ENCODE results near the gene SLC43A2.
"Not testable (repeated sequence)": the region's sequence is repeated elsewhere in the genome, so short reads cannot be mapped to it uniquely, and the experiment has no call there.

Gene SLC43A2

GRCh38 chr17:1532836-1533602 is 95.6 kb downstream of the SLC43A2 start:
- peak; percentile 10 for DNase-seq

- no peak for DNase-seq
Measured at GRCh38 chr17:1529863-1530262, 98.8 kb downstream of the SLC43A2 start.

DNA sequence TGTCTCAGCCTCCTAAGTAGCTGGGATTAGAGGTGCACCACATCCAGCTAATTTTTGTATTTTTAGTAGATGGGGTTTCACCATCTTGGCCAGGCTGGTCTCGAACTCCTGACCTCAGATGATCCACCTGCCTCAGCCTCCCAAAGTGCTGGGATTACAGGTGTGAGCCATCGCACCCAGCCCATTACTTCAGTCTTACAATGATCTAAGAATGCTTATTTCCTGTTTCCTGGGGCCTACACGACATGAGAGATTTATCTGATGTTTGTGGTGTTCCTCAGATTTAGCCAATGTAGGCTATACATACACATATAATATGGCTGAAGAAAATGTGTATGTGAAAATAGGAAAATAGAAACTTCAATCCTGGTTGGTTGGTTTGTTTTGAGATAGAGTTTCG is 101.8 kb downstream of the SLC43A2 start:
- not testable (repeated sequence) for DNase-seq

- DNase-seq = no peak
Measured at GRCh38 chr17:1522626-1523025, 106.0 kb downstream of the SLC43A2 start.

- no peak for DNase-seq
Measured at GRCh38 chr17:1521086-1521640, 107.5 kb downstream of the SLC43A2 start.

DNA sequence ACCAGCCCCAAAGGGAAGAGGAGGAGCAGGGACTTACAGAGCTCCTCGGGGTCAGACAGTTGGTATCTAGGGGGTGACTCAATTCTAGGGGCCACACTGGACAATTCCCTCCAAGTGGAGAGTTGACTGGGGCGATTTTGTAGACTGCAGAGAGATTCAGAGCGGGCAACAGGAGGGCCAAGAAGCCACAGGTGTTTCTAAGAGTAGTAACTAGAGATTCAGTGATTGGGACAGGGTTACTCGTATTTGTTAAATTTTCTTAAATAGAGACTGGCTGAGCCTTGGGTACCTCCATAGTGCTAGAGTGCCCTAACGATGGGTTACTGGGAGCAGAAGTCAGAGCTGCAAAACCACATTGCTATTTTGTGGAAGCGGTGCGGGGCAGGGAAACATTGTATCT is 109.0 kb downstream of the SLC43A2 start:
- no peak for DNase-seq

Data from NCI-H748 treated with DMSO at 0.1 percent for 48 hours (cell line).